ENCODE data around the gene ARSK. TPM values are rescaled to one million over a fixed set of nuclear protein-coding genes. Genes with fewer than 3 reads are reported as not detected.

ARSK gene
- total RNA-seq, 1 experiment from 2014 or later = 13.7 TPM

GRCh38 chr5:95526871-95527270, 28.0 kb upstream of the ARSK start:
- ChIA-PET CTCF (no interaction called here), POLR2A (no interaction called here)
- no peak overlapping the region for H3K4me3 ChIP-seq (ENCODE audit: low read depth in 2 of 2, low read length in 2 of 2)
- no peak overlapping the region for H3K27ac ChIP-seq (ENCODE audit: low read length)
- H3K9me3 ChIP-seq (ENCODE audit: control insufficient read depth, insufficient read depth, low read depth, low read length) = no peaks in the 10 kb centered on the region
- ATAC-seq (no peak), DNase-seq (ENCODE audit: low read depth, low spot score) (no peak)
- no peaks in the 10 kb centered on the region for H3K27me3 ChIP-seq (ENCODE audit: control insufficient read depth, insufficient read depth, low read length)
- TF ChIP-seq POLR2AphosphoS5 (IDR thresholded peaks at IDR 0.05; ENCODE audit: low read depth, low read length) = no peak
- no peak for TF ChIP-seq REST (IDR thresholded peaks at IDR 0.05; ENCODE audit: insufficient read depth in 1 of 2, low read depth in 2 of 2, low read length in 1 of 2)
- TF ChIP-seq SIN3A (IDR thresholded peaks at IDR 0.05; ENCODE audit: borderline replicate concordance, insufficient read depth, low read depth, low read length) = no peak
- TF ChIP-seq CTCF (IDR thresholded peaks at IDR 0.05) = no peak
- in situ Hi-C loops (cut with HindIII; ENCODE audit: low pct_unique_long_range_greater_than_20kb, low sequenced_read_pairs) (no loop called here), intact Hi-C loops (cut with micrococcal nuclease; ENCODE audit: unreplicated experiment) (no loop called here)
- no TSS peak for BruUV-seq (replicated peaks)
- H3K4me1 ChIP-seq (ENCODE audit: control insufficient read depth, insufficient read depth, low read length) = no peaks in the 10 kb centered on the region
- H3K36me3 ChIP-seq (ENCODE audit: control insufficient read depth, insufficient read depth, low read length) = peaks cover 33% of the 10 kb centered on the region

DNA sequence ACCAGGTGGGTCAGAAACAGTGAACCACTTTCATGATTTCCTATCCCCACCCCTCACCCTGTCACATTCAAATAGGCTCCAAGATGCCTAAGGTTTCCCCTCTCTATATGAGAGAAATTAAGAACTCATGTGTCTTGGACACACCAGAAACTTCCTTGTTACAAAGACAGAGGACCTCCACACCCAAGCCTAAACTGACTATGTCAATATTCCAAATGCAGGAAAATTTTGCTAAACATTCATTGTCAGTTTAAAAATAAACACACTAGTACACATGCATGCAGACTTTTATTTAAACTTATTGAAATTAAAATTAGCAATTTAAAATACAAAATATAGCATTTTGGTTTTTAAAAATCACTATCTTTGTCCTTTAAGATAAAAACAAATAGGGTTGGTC, 26.3 kb upstream of the ARSK start:
- Histone ChIP-seq H3K27ac (ENCODE audit: low read length) (no peak overlapping the region), H3K4me3 (ENCODE audit: low read depth in 2 of 2, low read length in 2 of 2) (no peak overlapping the region), H3K9me3 (ENCODE audit: control insufficient read depth, insufficient read depth, low read depth, low read length) (no peaks in the 10 kb centered on the region), H3K4me1 (ENCODE audit: control insufficient read depth, insufficient read depth, low read length) (no peaks in the 10 kb centered on the region), H3K27me3 (ENCODE audit: control insufficient read depth, insufficient read depth, low read length) (no peaks in the 10 kb centered on the region), H3K36me3 (ENCODE audit: control insufficient read depth, insufficient read depth, low read length) (peaks cover 30% of the 10 kb centered on the region)
- in situ Hi-C loops (cut with HindIII; ENCODE audit: low pct_unique_long_range_greater_than_20kb, low sequenced_read_pairs) (no loop called here), intact Hi-C loops (cut with micrococcal nuclease; ENCODE audit: unreplicated experiment) (no loop called here)
- TF ChIP-seq REST (IDR thresholded peaks at IDR 0.05; ENCODE audit: insufficient read depth in 1 of 2, low read depth in 2 of 2, low read length in 1 of 2) (no peak), SIN3A (IDR thresholded peaks at IDR 0.05; ENCODE audit: borderline replicate concordance, insufficient read depth, low read depth, low read length) (no peak), CTCF (IDR thresholded peaks at IDR 0.05) (no peak)
- no TSS peak for BruUV-seq (replicated peaks)
- DNase-seq (ENCODE audit: low read depth, low spot score) = no peak
- ATAC-seq = no peak
- CTCF ChIA-PET = no interaction called here
- POLR2A ChIA-PET = no interaction called here

Data from Panc1 (cell line).